ENCODE results near the gene WWOX.

- peak; percentile 53 to 91 (median 76) for TF ChIP-seq CTCF (IDR thresholded peaks at IDR 0.05)
- TF ChIP-seq POLR2A (IDR thresholded peaks at IDR 0.05) = no peak
Observed at GRCh38 chr16:78437352-78437968, 338.0 kb downstream of the WWOX start.
